Activated naive CD4-positive, alpha-beta T cell treated with anti-CD3 and anti-CD28 coated beads, Interleukin-2, amount 10 ng/mL, durations not matched to agents 7 days and 5 days (primary cell): ENCODE results near the gene CLNS1A.
A peak's percentile ranks its signal among the peaks of the same experiment; 100 is the strongest.

Experiments
- CTCF ChIA-PET: fragments of 350-600 bp; sonication (Branson Sonifier 250); formaldehyde crosslinking; loops from one replicate; lab custom pipeline; 2021; ENCODE audit warnings: antibody characterized with exemption; lab: Charles Lee
- DNase-seq: peaks from one replicate; pipeline ENCODE4 v3.0.0-alpha.2; 2020
- H3K27ac Mint-ChIP-seq: one replicate; pipeline ENCODE4 v1.8.0; 2021; ENCODE audit warnings: mild to moderate bottlenecking, moderate library complexity, mixed read lengths
- H3K27me3 Mint-ChIP-seq: one replicate; pipeline ENCODE4 v1.8.0; 2021; ENCODE audit warnings: mild to moderate bottlenecking, mixed read lengths
- H3K36me3 Mint-ChIP-seq: one replicate; pipeline ENCODE4 v1.8.0; 2021; ENCODE audit warnings: mixed read lengths
- H3K4me1 Mint-ChIP-seq: one replicate; pipeline ENCODE4 v1.8.0; 2021; ENCODE audit warnings: mixed read lengths
- H3K4me3 Mint-ChIP-seq: one replicate; pipeline ENCODE4 v1.8.0; 2021; ENCODE audit warnings: mild to moderate bottlenecking, moderate library complexity, mixed read lengths
- H3K9me3 Mint-ChIP-seq: one replicate; pipeline ENCODE4 v1.8.0; 2021; ENCODE audit warnings: mixed read lengths

CLNS1A gene

GRCh38 chr11:77637345-77638165 lies at the start of gene CLNS1A:
CLNS1A (minus strand) TSS chr11:77637794; CDS start chr11:77637714, 80 bp downstream.
- peak within 1 kb of the TSS; percentile 90 for H3K4me3 Mint-ChIP-seq
- CTCF ChIA-PET, result no interaction called here
- peaks cover 46% of the 10 kb centered on the region for H3K4me1 Mint-ChIP-seq
- peak within 1 kb of the TSS; percentile 91 for H3K27ac Mint-ChIP-seq
- H3K27me3 Mint-ChIP-seq, result no peaks in the 10 kb centered on the region
- peak; percentile 87 for DNase-seq
- H3K36me3 Mint-ChIP-seq, result peaks cover 21% of the 10 kb centered on the region
- peaks cover 16% of the 10 kb centered on the region for H3K9me3 Mint-ChIP-seq

- no peak for DNase-seq
- no peaks in the 10 kb centered on the region for H3K27me3 Mint-ChIP-seq
- peaks cover 39% of the 10 kb centered on the region for H3K36me3 Mint-ChIP-seq
- H3K4me3 Mint-ChIP-seq, result no peak overlapping the region
- no peak overlapping the region for H3K27ac Mint-ChIP-seq
- no peaks in the 10 kb centered on the region for H3K9me3 Mint-ChIP-seq
- CTCF ChIA-PET, result interaction anchor here (0.8 kb wide), 1 partner anchor 28 kb away, joined by 6 read pairs; no protein-coding TSS in a partner anchor
- no peaks in the 10 kb centered on the region for H3K4me1 Mint-ChIP-seq
These were observed 49.5 kb upstream of the CLNS1A start for GRCh38 chr11:77687088-77687487.

- CTCF ChIA-PET, result no interaction called here
- H3K36me3 Mint-ChIP-seq, result peaks cover 51% of the 10 kb centered on the region
These were observed 39.5 kb upstream of the CLNS1A start for GRCh38 chr11:77677138-77677537.

GRCh38 chr11:77672264-77672663 lies 34.7 kb upstream of the CLNS1A start:
- Mint-ChIP-seq H3K4me1 (no peaks in the 10 kb centered on the region), H3K4me3 (no peak overlapping the region), H3K27me3 (no peaks in the 10 kb centered on the region), H3K9me3 (no peaks in the 10 kb centered on the region), H3K27ac (no peak overlapping the region), H3K36me3 (peaks cover 60% of the 10 kb centered on the region)
- CTCF ChIA-PET, result no interaction called here
- no peak for DNase-seq

More at GRCh38 chr11:77677138-77677537, 39.5 kb upstream of the CLNS1A start:
- Mint-ChIP-seq H3K27me3 (no peaks in the 10 kb centered on the region), H3K9me3 (no peaks in the 10 kb centered on the region), H3K4me1 (no peaks in the 10 kb centered on the region), H3K27ac (peak overlapping the region; percentile 9), H3K4me3 (no peak overlapping the region)
- no peak for DNase-seq

- peaks cover 53% of the 10 kb centered on the region for H3K36me3 Mint-ChIP-seq
- no peak overlapping the region for H3K4me3 Mint-ChIP-seq
- no peak for DNase-seq
- no peak overlapping the region for H3K27ac Mint-ChIP-seq
- no peaks in the 10 kb centered on the region for H3K4me1 Mint-ChIP-seq
- CTCF ChIA-PET, result no interaction called here
- H3K27me3 Mint-ChIP-seq, result no peaks in the 10 kb centered on the region
- no peaks in the 10 kb centered on the region for H3K9me3 Mint-ChIP-seq
These were observed 32.4 kb upstream of the CLNS1A start for GRCh38 chr11:77669848-77670511.

- CTCF ChIA-PET, result no interaction called here
- no peak overlapping the region for H3K4me3 Mint-ChIP-seq
- H3K4me1 Mint-ChIP-seq, result no peaks in the 10 kb centered on the region
- H3K9me3 Mint-ChIP-seq, result no peaks in the 10 kb centered on the region
- H3K27ac Mint-ChIP-seq, result no peak overlapping the region
- peaks cover 47% of the 10 kb centered on the region for H3K36me3 Mint-ChIP-seq
- no peaks in the 10 kb centered on the region for H3K27me3 Mint-ChIP-seq
- DNase-seq, result no peak
These were observed 31.2 kb upstream of the CLNS1A start for GRCh38 chr11:77668760-77669159.

GRCh38 chr11:77665240-77665965 lies 27.8 kb upstream of the CLNS1A start:
- CTCF ChIA-PET, result no interaction called here
- peaks cover 32% of the 10 kb centered on the region for H3K36me3 Mint-ChIP-seq
- H3K4me1 Mint-ChIP-seq, result no peaks in the 10 kb centered on the region
- no peaks in the 10 kb centered on the region for H3K27me3 Mint-ChIP-seq
- H3K9me3 Mint-ChIP-seq, result no peaks in the 10 kb centered on the region
- H3K27ac Mint-ChIP-seq, result no peak overlapping the region
- no peak overlapping the region for H3K4me3 Mint-ChIP-seq
- DNase-seq, result no peak

GRCh38 chr11:77661670-77662069 lies 24.1 kb upstream of the CLNS1A start:
- Mint-ChIP-seq H3K36me3 (peaks cover 9% of the 10 kb centered on the region), H3K9me3 (no peaks in the 10 kb centered on the region), H3K4me1 (no peaks in the 10 kb centered on the region), H3K27me3 (no peaks in the 10 kb centered on the region), H3K27ac (no peak overlapping the region), H3K4me3 (no peak overlapping the region)
- DNase-seq, result no peak
- CTCF ChIA-PET, result no interaction called here

GRCh38 chr11:77660947-77661346 lies 23.4 kb upstream of the CLNS1A start:
- Mint-ChIP-seq H3K4me1 (no peaks in the 10 kb centered on the region), H3K4me3 (no peak overlapping the region), H3K9me3 (no peaks in the 10 kb centered on the region)

GRCh38 chr11:77658213-77659013 lies 20.8 kb upstream of the CLNS1A start:
- Mint-ChIP-seq H3K9me3 (no peaks in the 10 kb centered on the region), H3K4me3 (no peak overlapping the region), H3K27ac (peak overlapping the region; percentile 24), H3K27me3 (no peaks in the 10 kb centered on the region), H3K36me3 (no peaks in the 10 kb centered on the region), H3K4me1 (no peaks in the 10 kb centered on the region)
- CTCF ChIA-PET, result interaction anchor here (0.9 kb wide), 1 partner anchor 567 kb away, joined by 3 read pairs; no protein-coding TSS in a partner anchor
- no peak for DNase-seq

More at GRCh38 chr11:77660947-77661346, 23.4 kb upstream of the CLNS1A start:
- H3K36me3 Mint-ChIP-seq, result peaks cover 5% of the 10 kb centered on the region
- DNase-seq, result no peak
- no peaks in the 10 kb centered on the region for H3K27me3 Mint-ChIP-seq
- CTCF ChIA-PET, result interaction anchor here (1.2 kb wide), 1 partner anchor 14 kb away, joined by 3 read pairs; no protein-coding TSS in a partner anchor
- H3K27ac Mint-ChIP-seq, result no peak overlapping the region

GRCh38 chr11:77656362-77656761 lies 18.8 kb upstream of the CLNS1A start:
- Mint-ChIP-seq H3K4me1 (no peaks in the 10 kb centered on the region), H3K4me3 (no peak overlapping the region), H3K27ac (no peak overlapping the region), H3K36me3 (no peaks in the 10 kb centered on the region), H3K27me3 (no peaks in the 10 kb centered on the region), H3K9me3 (no peaks in the 10 kb centered on the region)
- no peak for DNase-seq
- CTCF ChIA-PET, result interaction anchor here (0.6 kb wide), 1 partner anchor 22 kb away, joined by 3 read pairs; no protein-coding TSS in a partner anchor

GRCh38 chr11:77654770-77655434 lies 17.3 kb upstream of the CLNS1A start:
- CTCF ChIA-PET, result no interaction called here
- Mint-ChIP-seq H3K27me3 (no peaks in the 10 kb centered on the region), H3K9me3 (no peaks in the 10 kb centered on the region), H3K27ac (no peak overlapping the region), H3K36me3 (no peaks in the 10 kb centered on the region), H3K4me1 (no peaks in the 10 kb centered on the region), H3K4me3 (no peak overlapping the region)
- no peak for DNase-seq

GRCh38 chr11:77650123-77650522 lies 12.5 kb upstream of the CLNS1A start:
- no peak overlapping the region for H3K4me3 Mint-ChIP-seq
- CTCF ChIA-PET, result no interaction called here
- no peak for DNase-seq
- no peaks in the 10 kb centered on the region for H3K9me3 Mint-ChIP-seq
- H3K27me3 Mint-ChIP-seq, result peaks cover 6% of the 10 kb centered on the region
- H3K4me1 Mint-ChIP-seq, result no peaks in the 10 kb centered on the region
- H3K36me3 Mint-ChIP-seq, result no peaks in the 10 kb centered on the region
- no peak overlapping the region for H3K27ac Mint-ChIP-seq
